HG03039 (cell line): ENCODE results near the gene FAM168A.

Experiments
- ATAC-seq: cut with Tn5 transposase; IDR thresholded peaks from one replicate; pipeline ENCODE4 v1.9.1; 2021; ENCODE audit warnings: mild to moderate bottlenecking, moderate library complexity; ENCODE audit not compliant: unreplicated experiment

FAM168A gene

GRCh38 chr11:73524774-73525173 lies 73.1 kb downstream of the FAM168A start:
- no peak for ATAC-seq

- ATAC-seq, result no peak
These were observed 76.3 kb downstream of the FAM168A start for GRCh38 chr11:73521621-73522020.

DNA sequence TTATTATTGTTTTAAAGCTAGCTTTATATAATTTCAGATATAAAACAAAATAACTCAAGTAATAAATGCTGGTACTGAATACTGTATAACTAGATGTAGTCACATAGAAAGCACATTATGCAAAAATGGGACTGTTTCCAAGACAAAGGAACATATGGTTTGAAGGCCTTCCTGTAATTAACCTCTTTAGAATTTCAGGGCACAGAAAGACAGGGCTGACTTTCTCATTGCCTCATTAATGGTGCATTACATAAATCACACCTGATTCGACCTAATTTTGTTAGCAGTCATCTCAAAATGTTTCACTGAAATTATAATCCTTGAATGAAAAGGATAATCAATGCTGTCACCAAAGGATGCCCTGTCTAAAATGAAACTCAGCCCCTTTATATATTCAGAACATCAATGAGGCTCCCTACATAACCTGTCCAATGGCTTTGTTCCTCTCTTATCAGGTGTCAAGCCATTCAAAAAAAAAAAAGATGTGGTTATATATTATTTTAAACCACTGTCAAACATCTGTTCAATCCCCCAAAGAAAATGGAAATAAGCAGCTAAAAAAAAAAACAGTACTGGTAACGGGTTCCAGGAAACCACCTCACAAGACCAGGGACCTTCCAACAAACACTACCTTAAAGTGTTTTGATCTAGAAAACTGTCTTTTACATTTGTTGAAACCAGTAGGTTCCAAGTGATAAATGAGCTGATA lies 77.4 kb downstream of the FAM168A start:
- ATAC-seq, result no peak

GRCh38 chr11:73519266-73519665 lies 78.6 kb downstream of the FAM168A start:
- no peak for ATAC-seq

DNA sequence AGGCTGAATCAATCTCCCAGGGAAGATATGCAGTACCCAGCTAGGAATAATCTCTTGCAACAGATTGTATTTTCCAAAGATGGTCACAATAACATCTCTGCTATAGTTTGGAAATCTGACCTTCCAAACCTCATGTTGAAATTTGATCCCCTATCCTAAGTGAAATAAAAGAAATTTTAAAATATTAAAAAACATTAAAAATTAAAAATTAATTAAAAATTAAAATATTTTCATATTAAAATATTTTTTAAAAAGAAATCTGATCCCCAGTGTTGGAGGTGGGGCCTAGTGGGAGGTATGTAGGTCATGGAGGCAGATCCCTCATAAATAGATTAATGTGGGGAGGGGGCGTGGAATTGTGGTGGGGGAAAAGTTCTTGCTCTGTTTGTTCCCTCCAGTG lies 79.7 kb downstream of the FAM168A start:
- no peak for ATAC-seq

DNA sequence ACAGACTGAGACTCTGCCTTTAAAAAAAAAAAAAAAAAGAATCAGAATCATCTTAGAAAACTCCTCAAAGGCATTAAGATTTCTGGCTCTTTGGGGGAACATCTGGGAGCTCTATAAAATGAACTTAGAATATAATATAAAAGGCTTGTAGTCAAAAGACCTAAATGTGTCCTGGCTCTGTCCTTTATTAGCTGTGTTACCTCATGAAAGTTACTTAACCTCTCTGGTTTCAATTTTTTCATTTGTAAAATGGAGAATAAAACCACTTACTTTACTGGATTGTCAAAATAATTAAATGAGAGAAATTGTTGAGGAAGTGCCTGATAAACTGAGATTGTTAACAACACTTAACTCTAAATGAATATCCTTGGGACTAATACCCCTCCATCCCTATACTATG lies 81.8 kb downstream of the FAM168A start:
- ATAC-seq, result no peak

DNA sequence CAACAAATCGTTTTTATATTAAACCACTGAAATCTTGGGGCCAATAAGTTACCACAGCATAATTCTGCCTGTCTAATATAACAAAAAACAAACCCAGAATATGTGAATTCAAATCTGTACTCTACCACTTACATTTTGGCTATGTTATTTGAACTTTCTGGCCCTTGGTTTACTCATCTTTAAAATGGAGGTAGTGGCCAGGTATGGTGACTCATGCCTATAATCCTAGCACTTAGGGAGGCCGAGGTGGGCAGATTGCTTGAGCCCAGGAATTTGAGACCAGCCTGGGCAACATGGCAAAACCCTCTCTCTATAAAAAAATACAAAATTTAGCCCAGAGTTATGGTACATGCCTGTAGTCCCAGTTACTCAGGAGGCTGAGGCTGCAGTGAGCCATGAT lies 84.2 kb downstream of the FAM168A start:
- ATAC-seq, result no peak

DNA sequence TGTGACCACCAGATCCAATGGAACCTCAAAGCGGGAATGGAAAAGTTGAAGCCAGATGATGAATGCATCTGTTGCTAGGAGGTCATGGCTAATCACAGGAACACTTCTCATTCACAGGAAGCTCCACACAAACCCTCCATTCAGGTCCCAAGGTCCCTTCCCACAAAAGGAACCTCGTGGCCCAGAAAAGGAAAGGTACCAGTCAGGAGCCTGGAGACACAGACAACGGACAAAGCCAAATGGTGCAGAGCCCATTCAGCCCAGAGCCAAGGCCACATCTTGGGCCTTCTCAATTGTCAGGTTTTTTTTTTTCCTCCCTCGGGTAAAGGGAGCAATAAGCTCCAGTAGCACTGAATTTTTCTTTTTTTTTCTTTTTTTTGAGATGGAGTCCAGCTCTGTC lies 87.0 kb downstream of the FAM168A start:
- no peak for ATAC-seq

DNA sequence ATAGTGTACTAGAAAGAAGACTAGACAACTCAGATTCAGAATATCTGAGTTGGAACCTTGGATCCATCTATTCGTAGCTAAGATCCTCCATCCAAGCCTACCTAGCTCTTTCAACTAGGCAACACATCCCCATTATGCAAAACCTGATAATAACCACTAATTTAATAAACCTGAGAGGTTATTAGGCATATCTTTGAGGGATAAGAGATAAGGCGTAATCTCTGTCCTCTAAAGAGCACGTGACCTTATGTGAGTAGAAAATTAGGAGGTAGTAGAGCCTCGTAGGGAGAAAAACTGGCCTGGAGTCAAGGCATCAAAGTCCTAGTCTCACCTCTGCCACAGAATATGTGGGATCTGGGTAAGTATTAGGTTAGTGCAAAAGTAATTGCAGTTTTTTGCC lies 87.8 kb downstream of the FAM168A start:
- no peak for ATAC-seq

DNA sequence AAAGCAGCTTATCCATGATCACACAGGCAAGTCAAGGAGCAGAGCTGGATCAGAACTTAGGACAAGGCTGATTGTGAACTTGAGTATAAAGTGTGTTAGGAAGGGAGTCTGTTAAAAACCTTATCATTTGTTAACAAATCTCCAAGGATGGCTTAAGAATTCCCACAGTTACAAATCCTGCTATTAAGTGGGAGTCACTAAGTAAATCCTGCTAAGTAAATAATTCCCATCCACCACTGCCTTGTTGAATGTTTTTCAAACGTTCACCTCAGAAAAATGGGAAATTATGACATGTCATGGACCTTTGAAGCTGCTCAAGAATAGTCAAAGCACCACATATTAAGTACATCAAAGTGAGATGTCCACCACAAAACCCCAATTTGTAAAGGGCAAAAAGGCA lies 88.7 kb downstream of the FAM168A start:
- no peak for ATAC-seq

DNA sequence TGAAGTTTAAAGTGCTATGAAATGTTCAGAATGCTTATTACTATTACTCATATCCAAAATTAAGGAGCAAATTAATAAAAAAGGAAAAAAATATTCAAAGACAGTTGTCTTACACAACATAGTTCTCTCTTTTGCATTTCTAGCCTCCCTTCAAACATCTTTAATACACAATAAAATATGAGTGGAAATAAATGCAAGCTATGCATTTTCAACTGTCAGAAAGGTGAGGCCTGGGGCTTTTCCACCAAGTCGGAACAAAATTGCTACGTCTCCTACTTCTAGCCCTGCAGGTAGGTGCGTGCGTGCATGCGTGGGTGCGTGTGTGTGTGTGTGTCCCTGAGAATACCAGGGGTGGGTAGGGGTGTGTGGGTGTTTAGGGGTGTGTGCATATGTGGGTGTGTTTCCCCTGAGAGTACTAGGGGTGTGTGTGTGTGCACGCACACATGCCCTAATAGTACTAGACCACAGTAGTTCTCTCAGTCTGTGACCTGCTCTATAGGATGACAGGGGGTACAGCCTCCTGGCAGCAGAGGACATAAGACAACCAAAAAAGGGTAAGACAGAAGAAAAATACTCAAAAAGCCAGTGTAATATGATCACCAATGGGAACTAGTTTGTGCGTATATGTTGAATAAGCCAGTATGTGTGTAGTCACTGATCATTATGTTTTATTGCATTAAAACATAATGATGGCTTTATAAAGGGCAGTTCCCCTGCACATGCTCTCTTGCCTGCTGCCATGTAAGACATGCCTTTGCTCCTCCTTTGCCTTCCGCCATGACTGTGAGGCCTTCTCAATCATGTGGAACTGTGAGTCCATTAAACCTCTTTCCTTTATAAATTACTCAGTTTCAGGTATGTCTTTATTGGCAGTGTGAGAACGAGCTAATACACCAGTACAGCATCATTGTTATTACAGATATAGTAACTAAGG lies 89.4 kb downstream of the FAM168A start:
- no peak for ATAC-seq

DNA sequence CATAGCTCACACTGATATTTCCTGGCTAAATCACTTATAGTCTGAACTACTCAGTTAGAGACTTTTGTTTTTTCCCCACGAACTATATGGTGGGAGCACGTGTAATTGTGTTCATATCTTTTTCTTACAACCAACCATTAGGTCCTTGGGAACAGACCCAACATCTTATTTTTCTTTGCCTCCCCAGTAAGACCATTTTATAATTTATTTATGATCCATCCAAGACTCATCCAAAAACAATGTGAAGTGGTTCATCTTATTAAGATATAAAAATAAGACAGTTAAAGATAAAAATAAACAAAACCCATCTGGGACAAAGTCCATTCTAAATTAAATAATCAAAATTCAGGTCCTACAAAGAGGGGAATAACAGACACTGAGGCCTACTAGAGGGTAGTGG lies 90.8 kb downstream of the FAM168A start:
- ATAC-seq, result no peak

- no peak for ATAC-seq
These were observed 91.9 kb downstream of the FAM168A start for GRCh38 chr11:73506038-73506437.

GRCh38 chr11:73498343-73498742 lies 99.6 kb downstream of the FAM168A start:
- no peak for ATAC-seq

DNA sequence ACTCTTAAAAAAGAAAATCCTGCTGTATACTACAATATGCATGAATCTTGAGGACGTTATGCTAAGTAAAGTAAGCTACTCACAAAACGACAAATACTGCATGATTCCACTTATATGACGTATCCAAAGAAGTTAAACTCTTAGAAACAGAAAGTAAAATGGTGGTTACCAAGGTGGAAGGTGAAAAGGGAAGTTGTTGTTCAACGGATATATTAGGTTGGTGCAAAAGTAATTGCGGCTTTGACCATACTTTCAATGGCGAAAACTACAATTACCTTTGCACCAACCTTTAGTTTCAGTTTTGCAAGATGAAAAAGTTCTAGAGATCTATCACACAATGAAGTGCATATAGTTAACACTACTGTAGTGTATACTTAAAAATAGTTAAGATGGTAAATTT lies 101.8 kb downstream of the FAM168A start:
- no peak for ATAC-seq

- ATAC-seq, result no peak
These were observed 102.2 kb downstream of the FAM168A start for GRCh38 chr11:73495731-73496130.

DNA sequence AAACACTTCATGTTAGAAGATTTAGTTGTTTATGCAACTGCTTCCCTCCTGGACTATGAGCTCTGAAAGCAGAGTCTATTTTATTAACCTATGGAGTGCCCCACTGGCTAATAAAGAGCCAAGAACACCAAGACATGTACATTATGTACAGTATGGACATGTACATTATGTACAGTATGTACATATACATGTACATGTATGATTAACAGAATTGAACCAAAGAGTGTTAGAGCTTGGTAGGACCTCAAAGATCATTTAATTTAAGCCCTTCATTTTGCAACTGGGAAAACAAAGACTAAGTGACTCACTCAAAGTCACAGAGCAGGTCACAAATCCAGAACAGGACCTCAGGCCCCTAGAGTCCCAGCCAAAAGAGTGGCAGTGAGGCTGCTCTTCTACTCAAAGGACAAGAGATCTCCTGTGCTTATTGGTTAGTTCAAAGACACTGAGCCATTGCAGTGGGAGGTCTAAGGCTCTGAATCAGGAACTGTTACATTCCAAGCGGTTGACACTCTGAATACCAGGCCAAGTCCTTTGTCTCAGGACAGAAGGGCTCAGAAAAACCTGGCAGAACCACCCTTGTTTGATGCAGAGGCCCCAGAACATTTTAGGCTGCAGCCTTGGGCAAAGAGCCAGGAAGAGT lies 103.8 kb downstream of the FAM168A start:
- ATAC-seq, result no peak

DNA sequence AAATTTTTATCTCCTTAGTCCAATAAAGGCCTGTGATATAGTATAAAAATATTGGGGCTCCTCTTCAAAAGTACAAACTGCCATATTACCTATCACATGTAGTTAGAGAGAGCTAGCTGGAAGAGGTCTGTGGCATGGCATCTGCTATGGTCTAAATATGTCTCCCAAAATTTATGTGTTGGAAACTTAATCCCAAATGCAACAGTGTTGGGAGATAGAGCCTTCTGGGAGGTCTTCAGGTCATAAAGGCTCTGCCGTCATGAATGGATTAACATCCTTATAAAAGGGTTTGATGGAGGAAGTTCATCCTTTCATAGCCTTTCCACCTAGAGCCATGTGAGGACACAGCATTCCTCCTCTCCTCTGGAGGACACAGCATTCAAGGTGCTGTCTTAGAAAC lies 116.3 kb downstream of the FAM168A start:
- ATAC-seq, result no peak

DNA sequence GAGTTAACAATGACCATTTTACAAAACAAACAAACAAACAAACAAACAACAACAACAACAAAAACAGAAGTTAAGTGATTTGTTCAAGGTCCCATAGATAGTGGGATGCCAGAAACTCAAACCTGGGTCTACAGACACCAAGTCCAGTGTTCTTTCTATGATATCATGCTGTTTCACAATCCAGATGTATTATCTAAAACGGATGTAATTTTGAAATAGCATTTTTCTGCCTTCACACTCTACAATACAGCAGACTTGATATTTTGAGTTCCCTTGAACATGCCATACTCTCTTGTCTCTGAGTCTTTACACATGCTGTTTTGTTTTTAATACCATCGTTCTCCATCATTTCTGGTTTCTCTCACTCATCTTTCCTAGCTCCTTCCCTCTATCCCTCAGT lies 117.2 kb downstream of the FAM168A start:
- no peak for ATAC-seq

- ATAC-seq, result no peak
These were observed 119.1 kb downstream of the FAM168A start for GRCh38 chr11:73478737-73479347.

DNA sequence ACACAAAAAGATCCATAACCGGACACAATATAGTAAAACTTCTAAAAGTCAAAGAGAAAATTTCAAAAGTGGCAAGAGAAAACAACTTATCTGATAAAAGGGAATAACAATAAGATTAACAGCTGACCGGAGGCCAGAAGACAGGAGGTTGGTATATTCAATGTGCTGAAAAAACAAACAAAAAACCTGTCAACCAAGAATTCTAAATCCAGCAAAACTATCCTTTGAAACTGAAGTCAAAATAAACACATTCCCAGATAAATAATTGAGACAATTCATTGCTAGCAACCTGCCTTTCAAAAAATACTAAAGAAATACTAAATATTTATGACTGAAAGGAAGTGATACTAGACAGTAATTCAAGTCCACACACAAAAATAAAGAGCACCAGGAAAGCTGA lies 120.4 kb downstream of the FAM168A start:
- no peak for ATAC-seq
